Myocyte (in vitro differentiated cells): ENCODE data around the gene LHFPL3. TPM values are rescaled to one million over a fixed set of nuclear protein-coding genes. Genes with fewer than 3 reads are reported as not detected.
"Not testable (repeated sequence)": the region's sequence is repeated elsewhere in the genome, so short reads cannot be mapped to it uniquely, and the experiment has no call there.

ENCODE experiments used
- DNase-seq: peaks from one replicate; pipeline ENCODE4 v3.0.0-alpha.2; 2012; ENCODE audit warnings: low read depth
- polyA plus RNA-seq: library from polyadenylated mRNA; unstranded; fragments of >200 nt; gene quantifications from one replicate; pipeline ENCODE4 v1.2.1, GENCODE V29; 2012; ENCODE audit warnings: missing spikeins
- total RNA-seq: library from RNA; depleted of rRNA; stranded (reverse); fragments of >200 nt; gene quantifications from 2 replicates; pipeline ENCODE4 v1.2.3, GENCODE V29; 2014

LHFPL3 gene
- total RNA-seq: not detected in 2 replicates
- not detected for polyA plus RNA-seq

DNA sequence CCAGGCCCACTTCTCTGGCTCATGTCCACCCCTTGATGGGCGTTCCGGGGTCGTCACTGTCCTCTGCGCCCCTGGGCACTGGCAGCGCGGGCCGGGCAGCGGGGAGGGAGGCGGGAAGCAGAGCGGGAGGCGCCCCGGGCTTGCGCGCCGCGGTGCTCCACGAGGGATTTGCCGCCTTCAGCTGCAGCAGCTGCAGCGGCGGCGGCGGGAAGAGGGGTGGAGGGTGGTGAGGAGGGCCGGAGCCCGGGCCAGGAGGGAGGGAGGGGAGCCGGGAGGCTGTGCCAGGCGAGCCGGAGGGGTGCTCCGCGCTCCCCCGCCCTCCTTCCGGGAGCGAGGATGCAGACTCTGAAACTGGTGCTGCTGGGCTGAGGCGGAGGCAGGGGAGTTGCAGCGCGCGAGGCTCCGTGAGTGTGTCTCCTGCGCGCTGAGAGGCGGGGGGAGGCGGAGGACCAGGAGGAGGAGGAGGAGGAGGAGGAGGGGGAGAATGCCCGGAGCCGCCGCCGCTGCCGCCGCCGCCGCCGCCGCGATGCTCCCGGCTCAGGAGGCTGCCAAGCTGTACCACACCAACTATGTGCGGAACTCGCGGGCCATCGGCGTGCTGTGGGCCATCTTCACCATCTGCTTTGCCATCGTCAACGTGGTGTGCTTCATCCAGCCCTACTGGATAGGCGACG, at the start of gene LHFPL3:
Gene LHFPL3, plus strand, starts transcription at position 308 of the 674 bp plus-strand sequence.
- DNase-seq: no peak

DNA sequence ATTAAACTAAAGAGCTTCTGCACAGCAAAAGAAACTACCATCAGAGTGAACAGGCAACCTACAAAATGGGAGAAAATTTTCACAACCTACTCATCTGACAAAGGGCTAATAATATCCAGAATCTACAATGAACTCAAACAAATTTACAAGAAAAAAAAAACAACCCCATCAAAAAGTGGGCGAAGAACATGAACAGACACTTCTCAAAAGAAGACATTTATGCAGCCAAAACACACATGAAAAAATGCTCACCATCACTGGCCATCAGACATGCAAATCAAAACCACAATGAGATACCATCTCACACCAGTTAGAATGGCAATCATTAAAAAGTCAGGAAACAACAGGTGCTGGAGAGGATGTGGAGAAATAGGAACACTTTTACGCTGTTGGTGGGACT, 46.7 kb upstream of the LHFPL3 start:
- DNase-seq: not testable (repeated sequence)

DNA sequence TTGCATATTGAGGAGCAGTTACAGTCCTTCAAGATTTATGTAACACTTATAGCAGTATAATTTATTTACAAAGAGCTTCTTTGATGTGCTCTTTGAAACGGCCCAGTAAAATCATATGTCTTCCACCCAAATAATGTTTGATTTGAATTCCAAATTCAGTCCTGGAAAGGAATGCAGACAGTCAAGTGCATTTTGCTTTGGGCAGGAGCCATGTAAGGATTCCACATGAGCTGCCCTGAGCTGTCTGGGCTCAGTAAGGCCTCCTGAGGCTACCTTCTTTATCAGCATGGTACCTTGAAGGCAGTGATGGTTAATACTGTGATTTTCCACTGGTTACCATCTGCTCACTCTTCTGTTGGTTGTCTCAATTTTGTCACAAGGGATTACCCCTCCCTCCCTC, 41.6 kb upstream of the LHFPL3 start:
- DNase-seq: no peak

DNA sequence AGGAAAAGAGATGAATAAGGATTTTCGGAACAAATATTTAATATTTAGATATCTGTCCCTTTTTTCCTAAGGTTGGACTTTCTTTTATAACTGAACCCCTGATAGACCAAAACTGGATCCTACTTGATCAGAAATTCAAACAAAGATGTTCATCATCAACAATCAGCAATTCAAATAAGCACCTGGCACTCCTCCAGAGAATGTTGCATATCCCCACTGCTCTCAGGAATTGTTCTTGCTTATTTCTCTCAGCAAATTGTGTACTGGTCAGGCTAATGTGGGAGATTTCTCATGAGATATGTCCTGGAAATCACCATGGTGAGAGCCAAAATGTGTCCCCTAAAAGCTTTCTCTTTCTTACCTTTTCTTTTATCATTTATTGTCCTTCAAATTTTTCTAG, 40.3 kb upstream of the LHFPL3 start:
- DNase-seq: no peak

DNA sequence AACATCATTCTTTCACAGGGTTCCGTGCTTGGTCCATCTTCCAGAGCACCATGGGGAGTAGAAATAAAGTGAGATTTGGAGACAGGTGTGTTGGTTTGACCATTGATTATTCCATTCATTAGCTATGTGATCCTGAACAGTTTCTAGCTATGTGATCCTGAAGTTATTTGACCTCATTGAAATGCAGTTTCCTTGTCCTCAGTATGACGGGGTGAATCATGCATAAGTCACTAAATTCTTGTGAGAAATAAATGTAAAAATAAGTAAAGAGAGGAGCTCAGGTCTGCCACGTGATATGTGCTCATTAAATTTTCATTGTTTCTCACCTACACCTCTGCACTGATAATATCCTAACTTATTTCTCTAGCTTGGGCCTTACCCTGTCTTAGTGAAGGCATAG, 34.1 kb upstream of the LHFPL3 start:
- DNase-seq: no peak

DNA sequence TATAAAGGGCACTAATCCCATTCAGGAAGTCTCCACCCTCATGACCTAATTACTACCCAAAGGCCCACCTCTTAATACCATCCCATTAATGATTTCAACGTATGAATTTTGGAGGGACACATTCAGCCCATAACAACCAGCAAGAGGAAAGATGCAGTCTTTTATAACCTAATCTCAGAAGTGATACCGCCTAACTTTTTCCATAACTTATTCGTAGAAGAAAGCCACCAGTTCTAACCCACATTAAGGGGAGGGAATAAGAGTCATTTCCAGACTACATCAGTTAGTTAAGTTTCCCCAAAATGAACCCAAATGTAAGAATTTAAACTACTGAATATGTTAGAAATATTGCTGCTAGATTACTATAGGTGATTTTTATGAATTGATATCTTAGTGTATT, 32.1 kb upstream of the LHFPL3 start:
- no peak for DNase-seq

DNA sequence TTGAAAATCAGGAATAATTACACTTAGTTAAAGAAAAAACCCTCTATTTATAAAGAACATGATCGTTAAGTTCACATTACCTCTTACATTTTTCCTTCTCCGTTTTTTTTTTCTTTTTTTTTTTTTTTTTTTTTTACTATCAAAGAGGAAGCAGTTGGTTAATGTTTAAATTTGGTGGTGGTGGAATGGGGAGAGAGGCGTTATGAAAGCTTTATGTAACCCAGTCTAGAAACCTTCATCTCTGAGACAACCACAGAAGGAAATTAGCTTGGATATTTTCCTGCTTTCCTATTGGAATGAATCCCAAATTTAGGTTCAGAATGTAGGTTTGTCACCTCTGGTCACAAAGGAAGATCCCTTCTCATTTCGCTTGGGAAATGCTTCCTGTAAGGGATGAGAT, 31.5 kb upstream of the LHFPL3 start:
- no peak for DNase-seq

DNA sequence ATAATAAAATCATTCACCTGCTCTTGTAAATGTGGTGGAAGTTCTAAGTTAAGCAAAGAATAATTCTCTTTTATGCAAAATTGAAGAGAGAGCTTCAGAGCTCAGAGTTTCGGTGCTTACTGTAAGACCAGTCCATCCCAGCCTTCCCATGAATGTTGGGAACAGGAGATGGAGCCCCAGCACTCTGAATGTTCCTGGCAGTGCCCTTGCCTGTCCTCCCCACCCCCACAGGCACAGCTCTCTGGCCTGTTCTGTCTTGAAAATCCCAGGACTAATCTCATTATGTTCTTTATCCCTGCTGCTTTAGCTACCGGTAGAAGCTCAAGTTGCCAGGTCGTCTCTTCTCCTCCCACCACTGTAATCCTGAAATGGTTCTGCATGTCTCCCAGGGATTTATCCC, 29.1 kb upstream of the LHFPL3 start:
- no peak for DNase-seq

DNA sequence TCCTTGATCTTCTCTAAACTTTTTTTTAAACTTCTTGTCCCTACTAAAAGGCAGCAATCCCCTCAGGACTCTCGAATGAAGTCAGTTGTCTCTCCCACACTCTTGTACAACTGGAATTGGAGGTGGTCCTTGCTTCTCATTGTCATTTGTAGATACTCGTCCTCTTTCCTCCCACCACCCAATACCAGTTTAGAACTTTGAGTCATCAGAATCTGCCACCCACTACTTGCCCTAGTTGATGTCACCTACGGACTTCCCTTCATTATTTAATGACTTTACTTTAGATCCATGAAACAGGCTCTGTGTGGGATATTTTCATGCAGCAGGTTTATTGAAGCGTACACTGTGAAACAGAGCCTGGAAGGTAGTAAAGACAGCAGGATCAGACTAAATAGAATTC, 28.6 kb upstream of the LHFPL3 start:
- DNase-seq: no peak

DNA sequence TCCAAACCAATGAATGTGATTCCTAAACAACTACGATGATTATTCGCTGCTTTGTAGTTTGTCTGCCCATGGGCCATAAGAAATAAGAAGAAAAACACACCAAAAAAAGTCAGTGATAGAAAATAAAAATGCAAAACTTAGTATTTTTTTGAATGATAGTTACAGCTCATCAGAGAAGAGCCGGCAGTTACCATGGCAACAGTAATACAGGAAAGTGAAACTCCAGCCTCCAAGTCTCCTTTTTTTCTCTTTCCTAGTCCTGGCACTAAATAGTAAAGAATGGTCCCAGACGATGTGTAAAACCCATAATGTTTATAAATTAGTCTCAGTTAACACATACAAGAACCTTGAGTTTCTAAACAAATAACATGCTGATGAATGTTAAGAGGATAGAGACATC, 21.6 kb upstream of the LHFPL3 start:
- DNase-seq: no peak

DNA sequence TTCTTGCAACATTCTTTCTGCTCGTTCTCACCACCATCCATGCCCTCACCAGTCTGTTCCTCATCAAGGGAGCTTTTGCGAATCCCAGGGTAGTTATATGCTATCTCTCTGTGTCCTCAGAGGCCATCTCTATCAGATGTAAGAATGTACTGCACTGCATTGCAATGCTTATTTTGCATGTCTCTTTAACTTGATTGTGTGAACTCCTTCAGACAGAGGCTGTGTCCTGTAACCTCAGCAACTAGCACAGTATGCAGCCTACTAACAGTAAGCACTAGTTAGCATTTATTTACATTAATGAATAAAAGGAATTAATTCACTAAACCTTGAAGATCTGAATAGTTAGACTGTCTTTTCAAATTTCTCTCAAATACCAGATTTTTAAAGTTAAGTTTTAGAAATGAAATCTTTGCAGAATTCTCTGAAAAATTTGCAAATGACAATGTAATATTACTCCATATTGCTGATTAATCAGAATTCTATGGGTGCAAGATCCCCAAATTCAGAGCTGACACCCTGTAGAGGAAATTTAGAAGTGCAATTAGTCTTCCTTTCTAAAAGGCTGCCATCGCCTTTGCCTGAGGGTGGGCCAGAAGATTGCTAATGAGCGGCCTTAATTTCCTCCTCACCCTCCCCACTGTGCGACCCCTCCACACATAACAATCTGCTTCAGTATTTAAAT, 10.3 kb upstream of the LHFPL3 start:
- no peak for DNase-seq

DNA sequence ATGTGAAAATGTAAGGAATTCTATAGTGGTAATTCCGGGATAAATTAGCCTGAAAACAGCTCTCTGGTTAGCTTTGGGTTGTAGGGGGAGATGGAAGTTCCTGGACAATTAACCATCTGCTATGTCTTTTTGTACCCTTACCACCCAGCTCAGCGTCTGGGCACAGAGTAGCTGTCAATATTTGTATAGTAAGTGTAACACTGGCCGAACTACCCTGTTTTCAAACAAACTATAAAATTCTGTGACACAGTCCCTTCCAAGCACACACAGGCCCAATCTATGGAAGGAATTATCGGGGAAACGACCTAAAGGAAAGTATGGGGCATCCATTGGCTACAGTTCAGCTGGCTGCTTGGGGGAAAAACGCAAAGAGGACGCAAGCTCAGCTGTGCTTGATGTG, 869 bp upstream of the LHFPL3 start:
- no peak for DNase-seq

DNA sequence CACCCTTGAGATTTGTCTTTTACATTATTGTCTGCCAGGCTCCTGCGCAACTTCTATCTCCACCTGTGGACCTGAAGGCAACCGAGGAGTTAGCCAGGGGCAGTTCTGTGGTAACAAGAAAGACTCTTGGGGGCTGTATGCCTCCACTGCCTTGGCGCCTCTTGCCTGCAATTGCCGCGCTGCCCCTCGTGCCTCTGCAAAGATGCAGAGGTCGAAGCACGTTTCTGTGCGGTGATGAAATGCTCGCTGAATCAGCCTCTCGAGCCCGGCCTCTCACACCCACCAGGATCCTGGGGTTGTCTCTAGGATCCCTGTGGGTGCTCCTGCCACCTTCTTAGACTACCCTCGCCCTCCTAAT, 486 bp upstream of the LHFPL3 start:
- DNase-seq: no peak

DNA sequence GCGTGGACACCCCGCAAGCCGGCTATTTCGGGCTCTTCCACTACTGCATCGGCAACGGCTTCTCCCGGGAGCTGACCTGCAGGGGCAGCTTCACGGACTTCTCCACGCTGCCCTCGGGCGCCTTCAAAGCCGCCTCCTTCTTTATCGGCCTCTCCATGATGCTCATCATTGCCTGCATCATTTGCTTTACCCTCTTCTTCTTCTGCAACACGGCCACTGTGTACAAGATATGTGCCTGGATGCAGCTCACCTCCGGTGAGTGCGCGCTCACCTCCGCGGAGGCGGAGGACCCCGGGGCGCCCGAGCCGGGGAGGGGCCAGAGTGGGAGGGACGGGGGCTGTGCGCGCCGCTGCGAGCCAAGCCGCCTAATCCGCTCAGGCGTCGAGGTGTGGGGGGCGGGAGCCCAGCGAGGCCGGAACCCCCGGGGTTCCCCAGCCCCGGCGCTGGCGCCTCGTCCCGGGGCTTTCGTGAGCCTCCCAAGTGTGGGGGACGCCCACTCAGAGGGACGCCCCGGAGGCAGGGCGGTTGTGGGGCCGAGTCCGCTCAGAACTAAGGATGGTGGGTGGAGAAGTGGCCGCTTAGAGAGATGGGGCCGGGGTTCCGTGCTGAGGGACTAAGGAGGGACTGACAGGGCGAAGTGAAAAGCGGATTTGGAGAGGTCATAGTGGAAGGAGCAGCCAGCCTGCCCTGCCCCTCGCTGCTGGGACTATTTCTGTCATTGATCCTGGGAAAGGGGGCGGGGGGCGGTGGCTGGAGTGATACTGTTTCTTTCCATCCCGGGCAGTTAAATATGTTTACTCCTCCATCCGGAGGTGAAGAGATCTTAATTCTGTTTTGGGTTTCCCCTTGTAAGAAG, 795 bp downstream of the LHFPL3 start:
- peak; percentile 2 for DNase-seq

DNA sequence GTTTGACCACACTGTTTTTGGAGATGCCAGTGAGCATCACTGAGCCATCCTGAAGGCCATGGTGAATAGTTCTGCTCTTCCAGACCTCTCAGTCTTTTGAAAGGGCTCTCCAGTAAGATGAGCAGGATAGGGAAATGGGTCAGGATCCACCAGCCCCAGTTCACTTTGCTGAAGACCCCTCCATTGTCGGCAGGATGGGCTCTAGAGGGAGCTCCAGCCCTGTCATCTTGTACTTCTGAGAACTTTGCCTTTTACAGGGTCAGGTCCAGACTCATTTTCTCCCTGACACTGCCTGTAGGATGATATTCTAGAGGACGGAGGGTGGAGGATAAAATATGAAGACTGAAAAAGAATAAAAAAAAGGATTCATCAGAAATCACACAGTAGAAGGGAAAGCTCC, 13.1 kb downstream of the LHFPL3 start:
- DNase-seq: no peak

DNA sequence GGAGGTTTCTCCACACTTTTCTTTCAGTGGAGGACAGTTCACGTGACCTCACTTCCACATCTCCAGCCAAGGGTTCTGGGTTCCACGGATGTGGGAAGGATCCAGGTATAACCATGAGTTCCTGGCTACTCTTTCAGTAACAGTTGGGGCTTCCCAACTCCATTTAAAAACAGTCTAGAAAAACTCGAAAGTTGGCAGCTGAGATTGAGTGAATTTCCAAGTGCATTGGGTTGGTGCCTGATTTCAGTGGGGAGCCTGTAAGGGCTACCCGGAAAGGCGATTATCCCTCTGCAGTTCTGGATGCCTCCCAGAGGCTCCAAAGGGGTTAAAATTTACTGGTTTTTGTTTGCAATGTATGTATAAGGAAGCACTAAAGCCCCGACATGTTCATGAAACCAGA, 24.3 kb downstream of the LHFPL3 start:
- DNase-seq: no peak

DNA sequence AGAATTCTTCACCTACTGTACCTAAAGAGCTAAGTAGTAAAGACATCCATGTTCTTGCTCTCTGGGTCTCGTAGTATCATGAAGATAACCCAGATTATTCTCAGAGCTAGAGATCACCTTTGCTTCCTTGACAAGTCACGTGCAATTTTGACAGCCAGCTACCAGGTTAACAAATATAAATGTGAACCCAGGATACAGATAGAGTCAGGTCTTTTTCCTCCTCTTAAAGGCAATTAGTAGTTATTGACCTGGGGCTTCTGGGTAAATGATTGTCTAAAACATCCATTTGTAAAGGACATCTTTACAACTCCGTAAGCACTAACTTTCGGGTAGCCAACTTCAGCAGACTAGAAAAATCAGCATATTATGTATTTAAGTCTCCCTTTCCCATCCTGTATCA, 28.8 kb downstream of the LHFPL3 start:
- no peak for DNase-seq

DNA sequence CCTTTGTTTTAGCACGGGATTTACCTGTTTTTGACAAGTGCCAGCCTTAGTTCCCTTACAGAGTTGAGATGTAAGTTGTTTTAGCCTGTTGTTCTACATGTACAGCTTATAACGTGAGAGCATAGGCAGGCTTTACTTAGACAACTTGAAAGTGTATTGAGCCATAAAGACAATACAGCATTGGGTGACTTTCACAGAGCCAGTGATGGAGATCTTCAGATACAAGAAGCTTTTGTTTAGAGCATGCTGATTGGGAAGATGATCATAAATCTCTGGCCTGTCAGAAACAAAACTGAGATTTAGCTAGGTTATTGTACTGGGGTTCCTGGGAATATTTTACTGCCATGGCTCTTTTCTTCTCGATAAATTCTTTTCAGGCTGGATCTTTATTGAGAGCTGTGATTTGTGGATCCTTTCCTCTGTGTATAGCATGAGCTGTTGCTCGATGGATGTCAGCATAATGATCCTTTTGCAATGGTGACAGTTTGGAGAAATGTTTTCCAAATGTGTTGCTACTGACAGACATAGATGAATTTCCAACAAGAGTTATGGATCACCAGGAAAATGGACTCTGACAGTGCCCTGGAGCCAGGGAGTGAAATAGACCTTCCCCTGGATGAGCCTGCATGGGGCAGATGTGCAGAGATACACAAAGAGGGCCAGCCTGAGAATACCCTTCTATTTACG, 30.2 kb downstream of the LHFPL3 start:
- no peak for DNase-seq

DNA sequence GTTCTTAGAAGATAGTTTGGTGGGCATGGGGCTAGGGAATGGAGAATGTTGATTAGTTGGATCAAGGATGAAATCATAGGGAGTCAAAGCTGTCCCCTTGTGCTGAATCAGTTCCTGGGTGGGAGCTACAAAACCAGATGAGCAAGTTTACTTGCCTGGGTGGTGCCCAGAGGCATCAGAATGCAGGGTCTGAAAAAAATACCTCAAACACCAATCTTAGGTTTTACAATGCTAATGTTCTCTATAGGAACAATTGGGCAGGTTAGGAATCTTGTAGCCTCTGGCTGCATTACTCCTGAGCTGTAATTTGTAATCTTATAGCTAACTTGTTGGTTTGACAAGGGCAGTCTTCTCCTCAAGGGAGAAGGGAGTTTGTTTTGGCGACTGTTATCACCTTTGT, 34.4 kb downstream of the LHFPL3 start:
- DNase-seq: no peak

DNA sequence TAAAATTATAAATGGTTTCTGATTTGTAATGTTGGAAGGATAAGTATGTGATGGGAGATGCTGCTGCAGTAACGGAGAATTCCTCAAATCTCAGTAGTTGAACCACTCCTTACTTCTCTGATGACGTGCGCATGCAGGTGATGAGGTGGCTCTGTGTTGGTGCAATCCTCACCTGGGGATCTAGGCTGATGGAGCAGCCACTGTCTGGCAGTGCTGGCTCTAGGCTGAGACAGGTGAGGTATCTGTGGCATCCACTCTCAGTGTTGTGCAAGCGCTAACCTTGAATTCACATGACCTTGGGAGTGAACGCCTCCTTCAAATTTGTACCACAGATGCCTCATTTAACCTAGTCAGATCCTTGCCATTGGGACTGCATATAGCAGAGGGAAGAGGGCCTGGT, 35.0 kb downstream of the LHFPL3 start:
- no peak for DNase-seq

DNA sequence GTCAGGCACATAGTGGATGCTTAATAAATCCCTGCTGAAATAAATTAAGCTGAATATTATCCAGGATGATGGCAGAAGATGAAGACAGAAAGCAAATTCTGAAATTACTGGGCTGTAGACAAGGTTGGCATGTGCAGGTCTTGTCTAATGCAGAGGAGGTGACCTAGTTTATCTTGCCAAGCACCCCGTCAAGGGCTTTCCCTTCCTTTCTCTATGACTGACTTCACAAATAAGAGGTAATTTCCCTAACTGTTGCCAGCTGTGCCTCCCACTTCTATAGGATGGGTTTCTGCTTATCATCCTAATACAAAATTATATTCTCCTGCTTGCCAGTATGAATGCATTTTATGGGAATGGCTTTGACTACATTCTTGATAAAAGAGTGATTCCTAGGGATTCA, 38.0 kb downstream of the LHFPL3 start:
- DNase-seq: no peak

DNA sequence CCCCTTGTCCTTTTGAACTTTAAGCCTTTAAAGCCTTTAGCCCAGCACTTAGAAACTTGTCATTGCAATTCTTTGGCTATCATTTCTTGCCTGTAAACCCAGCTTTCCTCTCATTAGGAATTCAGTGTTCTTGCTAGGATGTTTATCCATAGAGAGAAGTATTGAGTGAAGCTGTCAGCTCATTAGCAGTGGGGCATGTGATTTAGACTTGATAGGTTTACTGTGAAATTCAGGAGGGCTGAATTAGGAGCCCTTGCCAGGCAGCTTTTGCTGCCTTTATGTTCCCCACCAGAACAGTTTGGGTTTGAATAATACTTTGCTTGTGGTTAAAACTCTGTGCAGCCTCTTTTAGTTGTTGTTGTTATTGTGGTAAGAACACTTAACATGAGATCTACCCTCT, 39.5 kb downstream of the LHFPL3 start:
- no peak for DNase-seq
